Bronchial epithelial cell (primary cell): ENCODE data around the gene CDK6. TPM values are rescaled to one million over a fixed set of nuclear protein-coding genes. Genes with fewer than 3 reads are reported as not detected.

ENCODE experiments used
- DNase-seq: peaks from one replicate; pipeline ENCODE4 v3.0.0-alpha.2; 2010; ENCODE audit warnings: low read depth
- FAIRE-seq: peaks from 2 replicates; lab custom pipeline; 2011; peaks lifted over from hg19 to GRCh38; lab: Jason Lieb, UNC
- H3K27me3 ChIP-seq: 2 replicates; pipeline ENCODE4 v1.5.1; 2011; ENCODE audit warnings: low read length; ENCODE audit not compliant: control insufficient read depth, insufficient read depth
- H3K36me3 ChIP-seq: 2 replicates; pipeline ENCODE4 v1.5.1; 2011; ENCODE audit warnings: low read length; ENCODE audit not compliant: control insufficient read depth, insufficient read depth
- H3K4me3 ChIP-seq: 2 replicates; pipeline ENCODE4 v1.5.1; 2011; ENCODE audit warnings: mild to moderate bottlenecking, low read depth, low read length, control low read depth
- CTCF ChIP-seq: IDR thresholded peaks from 2 replicates; pipeline ENCODE4 v1.5.1; 2011; ENCODE audit warnings: mild to moderate bottlenecking, moderate library complexity, low read length, control low read depth, inconsistent platforms; ENCODE audit not compliant: insufficient read depth, severe bottlenecking
- total RNA-seq: library from RNA; depleted of rRNA; stranded (reverse); fragments of >200 nt; gene quantifications from 2 replicates; pipeline ENCODE4 v1.2.1, GENCODE V29; 2014

The CDK6 gene
- total RNA-seq, 1 donor from 2014 or later, result 52.9 TPM

- H3K4me3 ChIP-seq, result no peak overlapping the region
- H3K36me3 ChIP-seq, result no peaks in the 10 kb centered on the region
- no peak for DNase-seq
- H3K27me3 ChIP-seq, result no peaks in the 10 kb centered on the region
- TF ChIP-seq CTCF, result no peak
- no peak for FAIRE-seq
These were observed 52.8 kb downstream of the CDK6 start for GRCh38 chr7:92783260-92784201.

GRCh38 chr7:92782855-92783254, 53.5 kb downstream of the CDK6 start:
- Histone ChIP-seq H3K36me3 (no peaks in the 10 kb centered on the region), H3K4me3 (no peak overlapping the region), H3K27me3 (no peaks in the 10 kb centered on the region)
- FAIRE-seq (no peak), DNase-seq (no peak)
- TF ChIP-seq CTCF, result no peak

- no peak for FAIRE-seq
- no peak for DNase-seq
- Histone ChIP-seq H3K27me3 (no peaks in the 10 kb centered on the region), H3K36me3 (no peaks in the 10 kb centered on the region), H3K4me3 (no peak overlapping the region)
- no peak for TF ChIP-seq CTCF
These were observed 54.1 kb downstream of the CDK6 start for GRCh38 chr7:92782236-92782635.

- DNase-seq (no peak), FAIRE-seq (no peak)
- Histone ChIP-seq H3K27me3 (no peaks in the 10 kb centered on the region), H3K36me3 (no peaks in the 10 kb centered on the region), H3K4me3 (no peak overlapping the region)
- no peak for TF ChIP-seq CTCF
These were observed 55.2 kb downstream of the CDK6 start for GRCh38 chr7:92781117-92781720.

GRCh38 chr7:92778972-92779371, 57.4 kb downstream of the CDK6 start:
- H3K36me3 ChIP-seq, result peaks cover 2% of the 10 kb centered on the region
- H3K27me3 ChIP-seq, result no peaks in the 10 kb centered on the region
- H3K4me3 ChIP-seq, result no peak overlapping the region
- DNase-seq, result no peak
- TF ChIP-seq CTCF, result no peak
- no peak for FAIRE-seq
